Testis (tissue), 3 donors: Measurements from ENCODE around the gene CFH. TPM values are rescaled to one million over a fixed set of nuclear protein-coding genes. Genes with fewer than 3 reads are reported as not detected.

Experiments used
- DNase-seq: peaks from one replicate; pipeline ENCODE4 v3.0.0-alpha.2; 2019
- H3K27ac ChIP-seq, 2 donors: fragments of 200-600 bp; sonication (generic); one replicate each; pipeline ENCODE4 v1.5.1; 2019
- H3K27me3 ChIP-seq: fragments of 200-600 bp; sonication (generic); one replicate; pipeline ENCODE4 v1.5.1; 2019
- H3K36me3 ChIP-seq: fragments of 200-600 bp; sonication (generic); one replicate; pipeline ENCODE4 v1.5.1; 2017; ENCODE audit warnings: low read depth; ENCODE audit errors: missing control alignments
- H3K4me1 ChIP-seq: fragments of 200-600 bp; sonication (generic); one replicate; pipeline ENCODE4 v1.5.1; 2019
- H3K4me3 ChIP-seq, 2 donors: fragments of 200-600 bp; sonication (generic); one replicate each; pipeline ENCODE4 v1.5.1; 2017 to 2019
- H3K9me3 ChIP-seq: fragments of 200-600 bp; sonication (generic); one replicate; pipeline ENCODE4 v1.5.1; 2017
- POLR2A ChIP-seq: fragments of 450-650 bp; IDR thresholded peaks from one replicate; pipeline ENCODE4 v1.6.1; 2017; ENCODE audit warnings: antibody characterized with exemption, mild to moderate bottlenecking, moderate library complexity
- WGBS, 2 donors: methylation state at CpG; one replicate each; pipeline ENCODE4 v1.1.5; 2018; 5-methylcytosine and 5-hydroxymethylcytosine counted together
- intact Hi-C: fragments of 100-400 bp; cut with DNase I; formaldehyde crosslinking; loops from one replicate; pipeline ENCODE4 v1.15.1; 2023; ENCODE audit warnings: low total_unique reads
- polyA plus RNA-seq: library from polyadenylated mRNA; stranded (reverse); fragments of 350-450 nt; fragmentation: Illumina TruSeq; extraction: RNeasy Lipid Tissue Mini Kit (QIAGEN cat#74804); gene quantifications from one replicate; pipeline ENCODE4 v1.2.3, GENCODE V29; 2014; ENCODE audit warnings: low read depth, low replicate concordance; ENCODE audit not compliant: insufficient read depth
- total RNA-seq, 2 donors: library from RNA; depleted of rRNA; stranded (reverse); fragments of >200 nt; gene quantifications; one replicate each; pipeline ENCODE4 v1.2.3, GENCODE V29; 2016
- TF ChIP-seq, protein P1 (sequence below), 3 experiments: fragments of 450-650 bp in 2 of 3; fragments of 200-600 bp in 1 of 3; sonication (generic) in 1 of 3; IDR thresholded peaks; one replicate each; pipeline ENCODE4 v1.5.1; 2016 to 2019; ENCODE audit warnings: antibody characterized with exemption in 3 of 3, mild to moderate bottlenecking in 2 of 3, moderate library complexity in 1 of 3

The CFH gene
- total and polyA plus RNA-seq, 3 donors from 2014 or later, result 9.3 to 32.1 (median 26.2) TPM

DNA sequence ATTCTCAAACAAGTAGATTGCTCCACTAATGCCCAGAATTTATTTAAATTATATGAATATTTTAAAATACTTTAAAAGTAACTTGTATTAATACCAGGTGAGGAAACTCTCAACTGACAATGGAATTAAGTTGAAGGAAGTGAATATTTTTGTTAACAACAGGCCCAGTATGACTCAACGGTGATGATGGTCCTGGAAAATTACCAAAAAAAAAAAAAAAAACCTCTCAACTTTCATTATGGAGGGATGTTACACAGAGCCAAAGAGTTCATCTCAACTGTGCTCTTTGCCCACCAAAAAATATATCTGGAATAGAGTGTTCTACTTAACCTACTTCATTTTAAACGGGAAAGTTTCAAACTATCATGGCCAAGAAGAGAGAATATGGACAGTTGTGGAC lies 28.3 kb downstream of the CFH start:
- 82 to 90% methylated on average over 2 of the region's 2 CpGs for WGBS, 2 donors
- Histone ChIP-seq H3K9me3 (no peaks in the 10 kb centered on the region), H3K27ac (no peak overlapping the region), H3K4me3 (no peak overlapping the region), H3K36me3 (no peaks in the 10 kb centered on the region), H3K27me3 (no peaks in the 10 kb centered on the region), H3K4me1 (no peaks in the 10 kb centered on the region)
- intact Hi-C loops, result no loop called here
- TF ChIP-seq, protein P1, sequence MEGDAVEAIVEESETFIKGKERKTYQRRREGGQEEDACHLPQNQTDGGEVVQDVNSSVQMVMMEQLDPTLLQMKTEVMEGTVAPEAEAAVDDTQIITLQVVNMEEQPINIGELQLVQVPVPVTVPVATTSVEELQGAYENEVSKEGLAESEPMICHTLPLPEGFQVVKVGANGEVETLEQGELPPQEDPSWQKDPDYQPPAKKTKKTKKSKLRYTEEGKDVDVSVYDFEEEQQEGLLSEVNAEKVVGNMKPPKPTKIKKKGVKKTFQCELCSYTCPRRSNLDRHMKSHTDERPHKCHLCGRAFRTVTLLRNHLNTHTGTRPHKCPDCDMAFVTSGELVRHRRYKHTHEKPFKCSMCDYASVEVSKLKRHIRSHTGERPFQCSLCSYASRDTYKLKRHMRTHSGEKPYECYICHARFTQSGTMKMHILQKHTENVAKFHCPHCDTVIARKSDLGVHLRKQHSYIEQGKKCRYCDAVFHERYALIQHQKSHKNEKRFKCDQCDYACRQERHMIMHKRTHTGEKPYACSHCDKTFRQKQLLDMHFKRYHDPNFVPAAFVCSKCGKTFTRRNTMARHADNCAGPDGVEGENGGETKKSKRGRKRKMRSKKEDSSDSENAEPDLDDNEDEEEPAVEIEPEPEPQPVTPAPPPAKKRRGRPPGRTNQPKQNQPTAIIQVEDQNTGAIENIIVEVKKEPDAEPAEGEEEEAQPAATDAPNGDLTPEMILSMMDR (IDR thresholded peaks at IDR 0.05), result no peak
- TF ChIP-seq POLR2A, result no peak
- DNase-seq, result no peak

DNA sequence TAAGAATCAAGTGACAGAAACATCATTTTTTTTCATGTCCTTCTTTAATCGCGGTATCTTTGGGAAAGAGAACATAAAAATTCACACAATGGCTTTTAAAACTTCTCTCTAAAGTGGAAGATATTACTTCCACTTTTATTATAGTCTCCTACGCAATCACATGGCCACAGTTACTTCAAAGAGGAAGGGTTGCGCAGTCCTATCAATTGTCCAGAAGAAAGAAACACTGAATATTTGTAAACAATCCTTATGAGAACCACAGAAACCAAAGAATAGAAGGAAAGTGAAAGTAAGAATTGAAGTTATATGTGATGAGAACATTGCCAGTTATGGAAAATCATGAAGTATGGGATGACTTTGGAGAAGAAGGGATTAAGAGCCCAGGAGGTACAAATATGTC lies 32.6 kb downstream of the CFH start:
- Histone ChIP-seq H3K4me1 (no peaks in the 10 kb centered on the region), H3K4me3 (no peak overlapping the region), H3K27ac (no peak overlapping the region), H3K27me3 (no peaks in the 10 kb centered on the region), H3K9me3 (no peaks in the 10 kb centered on the region), H3K36me3 (no peaks in the 10 kb centered on the region)
- intact Hi-C loops, result no loop called here
- 87 to 90% methylated on average over 4 of the region's 4 CpGs for WGBS, 2 donors
- TF ChIP-seq, protein P1 (IDR thresholded peaks at IDR 0.05), result no peak
- TF ChIP-seq POLR2A, result no peak
- no peak for DNase-seq

DNA sequence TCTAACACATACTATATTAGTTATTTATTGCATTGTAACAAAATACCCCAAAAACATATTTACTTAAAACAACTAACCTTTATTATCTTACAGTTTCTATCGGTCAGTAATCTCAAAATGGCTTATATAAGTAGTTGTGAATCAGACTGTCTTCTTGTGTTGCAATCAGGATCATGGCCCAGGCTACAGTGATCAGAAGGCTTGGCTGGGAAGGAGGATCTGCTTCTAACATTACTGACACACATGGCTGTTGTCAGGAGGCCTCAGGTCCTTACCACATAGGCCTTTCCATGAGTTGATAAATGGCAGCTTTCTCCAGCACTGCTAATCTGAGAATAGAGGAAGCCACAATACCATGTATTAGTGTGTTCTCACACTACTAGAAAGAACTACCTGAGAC lies 33.7 kb downstream of the CFH start:
- no peak overlapping the region for H3K27ac ChIP-seq
- H3K4me3 ChIP-seq, result no peak overlapping the region
- H3K27me3 ChIP-seq, result no peaks in the 10 kb centered on the region
- intact Hi-C loops, result no loop called here
- 91% methylated on average over 1 of the region's 1 CpG for WGBS, 2 donors
- TF ChIP-seq POLR2A, result no peak
- TF ChIP-seq, protein P1 (IDR thresholded peaks at IDR 0.05), result no peak
- DNase-seq, result no peak
- no peaks in the 10 kb centered on the region for H3K36me3 ChIP-seq
- no peaks in the 10 kb centered on the region for H3K4me1 ChIP-seq
- H3K9me3 ChIP-seq, result no peaks in the 10 kb centered on the region

DNA sequence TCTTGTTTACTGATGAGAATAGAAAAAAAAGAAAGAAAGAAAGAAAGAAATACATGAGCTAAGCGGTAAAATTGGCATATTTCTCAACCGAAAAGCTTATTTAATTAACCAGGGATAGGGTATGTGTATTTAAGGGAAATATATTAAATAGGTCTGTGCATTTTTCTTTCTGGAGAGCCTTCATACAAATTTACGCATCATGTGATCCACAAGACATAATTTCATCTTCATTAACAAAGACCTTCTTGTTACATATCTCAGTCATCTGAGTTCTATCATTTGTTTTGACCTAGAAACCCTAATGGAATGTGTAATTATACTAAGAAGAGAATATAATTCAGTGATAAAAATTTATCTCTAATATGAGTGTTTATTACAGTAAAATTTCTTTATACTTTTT lies 37.2 kb downstream of the CFH start:
- no peak overlapping the region for H3K4me3 ChIP-seq
- WGBS, 2 donors, result 88 to 94% methylated on average over 3 of the region's 3 CpGs
- no peaks in the 10 kb centered on the region for H3K4me1 ChIP-seq
- no peaks in the 10 kb centered on the region for H3K27me3 ChIP-seq
- H3K36me3 ChIP-seq, result no peaks in the 10 kb centered on the region
- no peak overlapping the region for H3K27ac ChIP-seq
- DNase-seq, result no peak
- intact Hi-C loops, result no loop called here
- TF ChIP-seq, protein P1 (IDR thresholded peaks at IDR 0.05), result no peak
- TF ChIP-seq POLR2A, result no peak
- no peaks in the 10 kb centered on the region for H3K9me3 ChIP-seq

DNA sequence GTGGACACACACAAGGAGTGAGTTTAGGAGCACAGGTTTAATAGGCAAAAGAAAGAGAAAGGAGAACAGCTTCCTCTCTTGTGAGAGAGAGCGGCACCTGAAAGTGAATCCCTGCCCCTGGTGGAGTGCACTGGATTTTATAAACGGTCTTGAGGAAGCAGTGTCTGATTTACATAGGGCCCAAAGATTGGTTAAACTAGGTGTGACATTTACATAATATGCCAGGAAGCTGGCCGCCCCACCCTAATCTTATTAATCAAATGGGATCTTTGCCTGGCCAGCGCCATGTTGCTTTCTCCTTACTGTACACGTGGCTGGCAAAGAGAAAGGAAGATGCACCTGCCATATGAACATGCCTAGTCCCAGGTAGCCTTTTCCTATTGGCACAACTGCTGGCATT lies 38.7 kb downstream of the CFH start:
- intact Hi-C loops, result no loop called here
- no peak for TF ChIP-seq POLR2A
- TF ChIP-seq, protein P1 (IDR thresholded peaks at IDR 0.05), result no peak
- H3K9me3 ChIP-seq, result no peaks in the 10 kb centered on the region
- H3K4me3 ChIP-seq, result no peak overlapping the region
- no peaks in the 10 kb centered on the region for H3K36me3 ChIP-seq
- no peak for DNase-seq
- H3K27me3 ChIP-seq, result no peaks in the 10 kb centered on the region
- H3K4me1 ChIP-seq, result no peaks in the 10 kb centered on the region
- H3K27ac ChIP-seq, result no peak overlapping the region
- WGBS, 2 donors, result 60 to 66% methylated on average over 5 of the region's 5 CpGs
